ENCODE results near the gene CCDC184.
"Not testable (repeated sequence)": the region's sequence is repeated elsewhere in the genome, so short reads cannot be mapped to it uniquely, and the experiment has no call there.

CCDC184 gene

GRCh38 chr12:48216785-48217184, 33.3 kb downstream of the CCDC184 start:
- no peak for DNase-seq

DNA sequence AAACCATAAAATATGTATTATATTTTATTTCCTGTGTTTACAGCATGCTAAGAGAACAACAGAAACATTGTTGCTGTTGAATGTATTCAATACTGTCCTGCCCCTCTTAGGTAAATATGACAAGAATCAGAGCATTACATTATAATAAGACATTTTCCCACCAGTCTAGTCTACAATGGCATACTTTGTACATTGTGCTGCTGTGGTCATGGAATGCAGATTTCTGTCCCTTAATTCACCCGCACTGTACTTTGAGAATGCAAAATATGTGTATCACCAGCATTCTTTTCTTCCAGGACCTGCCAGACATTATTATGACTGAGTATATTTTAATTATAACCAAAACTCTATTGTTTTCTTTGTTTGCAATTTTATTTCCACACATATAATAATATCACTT, 36.2 kb downstream of the CCDC184 start:
- DNase-seq, result no peak

DNA sequence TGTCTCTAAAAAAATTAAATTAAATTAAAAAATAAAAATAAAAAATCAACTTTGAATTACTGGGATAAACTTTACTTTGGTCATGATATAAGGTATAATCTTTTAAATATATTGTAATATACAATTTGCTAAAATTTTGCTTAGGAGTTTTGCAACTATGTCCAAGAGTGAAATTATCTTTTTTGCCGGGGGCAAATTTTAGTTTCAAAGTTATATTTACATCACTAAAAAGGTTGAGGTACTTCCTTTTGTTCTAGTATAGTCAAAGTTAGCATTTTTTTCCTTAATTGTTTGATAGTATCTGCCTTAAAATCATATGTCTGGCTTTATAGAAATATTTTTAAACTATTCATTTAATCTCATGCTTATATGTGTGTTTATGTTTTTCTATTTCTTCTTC, 37.3 kb downstream of the CCDC184 start:
- DNase-seq, result no peak

- DNase-seq, result no peak
Measured at GRCh38 chr12:48221645-48222044, 38.2 kb downstream of the CCDC184 start.

DNA sequence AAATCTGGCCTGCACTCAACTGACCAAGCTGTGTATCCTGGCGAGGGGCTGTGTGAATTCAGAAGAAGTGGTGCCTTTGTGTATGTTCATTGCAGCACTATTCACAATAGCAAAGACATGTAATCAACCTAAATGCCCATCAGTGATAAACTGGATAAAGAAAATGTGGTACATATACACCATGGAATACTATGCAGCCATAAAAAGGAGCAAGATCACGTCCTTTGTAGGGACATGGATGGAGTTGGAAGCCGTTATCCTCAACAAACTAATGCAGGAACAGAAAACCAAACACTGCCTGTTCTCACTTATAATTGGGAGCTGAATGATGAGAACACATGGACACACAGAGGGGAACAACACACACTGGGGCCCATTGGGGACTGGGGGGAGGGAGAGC, 41.1 kb downstream of the CCDC184 start:
- not testable (repeated sequence) for DNase-seq

- not testable (repeated sequence) for DNase-seq
Measured at GRCh38 chr12:48231169-48231958, 47.9 kb downstream of the CCDC184 start.
